MCF 10A (cell line): ENCODE measurements around the gene C10orf105. TPM values are rescaled to one million over a fixed set of nuclear protein-coding genes. Genes with fewer than 3 reads are reported as not detected.

Experiments used
- BruUV-seq: library from RNA; stranded (reverse); fragments of 400-500 nt; replicated peaks from 2 replicates; lab custom pipeline; 2021; lab: Mats Ljungman, UMichigan
- CTCF ChIA-PET: fragments of 300-600 bp; sonication (Branson Sonifier 250); formaldehyde crosslinking; extraction: SDS; loops from one replicate; lab custom pipeline; 2021; ENCODE audit warnings: antibody characterized with exemption, inconsistent platforms; lab: Yijun Ruan, JAX
- POLR2A ChIA-PET: fragments of 300-600, 350-650 bp; sonication (Branson Sonifier 250); formaldehyde crosslinking; extraction: SDS; loops from one replicate; lab custom pipeline; 2020; ENCODE audit warnings: antibody characterized with exemption, inconsistent platforms; lab: Yijun Ruan, JAX
- DNase-seq: peaks from one replicate; pipeline ENCODE4 v3.0.0-alpha.2; 2018; ENCODE audit not compliant: unreplicated experiment
- H3K27ac Mint-ChIP-seq: one replicate; pipeline ENCODE4 v1.8.0; 2022; ENCODE audit warnings: mild to moderate bottlenecking, low read depth, mixed read lengths; ENCODE audit not compliant: unreplicated experiment
- H3K27me3 Mint-ChIP-seq: one replicate; pipeline ENCODE4 v1.8.0; 2022; ENCODE audit warnings: mixed read lengths; ENCODE audit not compliant: insufficient read depth, unreplicated experiment
- H3K36me3 Mint-ChIP-seq: one replicate; pipeline ENCODE4 v1.8.0; 2022; ENCODE audit warnings: mild to moderate bottlenecking, moderate library complexity, mixed read lengths; ENCODE audit not compliant: insufficient read depth, unreplicated experiment
- H3K4me1 Mint-ChIP-seq: one replicate; pipeline ENCODE4 v1.8.0; 2022; ENCODE audit warnings: mixed read lengths; ENCODE audit not compliant: insufficient read depth, unreplicated experiment
- H3K4me3 Mint-ChIP-seq: one replicate; pipeline ENCODE4 v1.8.0; 2022; ENCODE audit warnings: mild to moderate bottlenecking, moderate library complexity, mixed read lengths; ENCODE audit not compliant: unreplicated experiment
- H3K9me3 Mint-ChIP-seq: one replicate; pipeline ENCODE4 v1.8.0; 2022; ENCODE audit warnings: mixed read lengths; ENCODE audit not compliant: unreplicated experiment
- intact Hi-C: fragments of 100-400 bp; cut with micrococcal nuclease; formaldehyde crosslinking; loops from 2 replicates; pipeline ENCODE4 v1.14.1; 2022
- total RNA-seq: library from RNA; stranded (reverse); gene quantifications from 2 replicates; pipeline ENCODE4 v1.2.3, GENCODE V29; 2022
- TF ChIP-seq, protein P1 (sequence below): fragments of 200-600 bp; IDR thresholded peaks from one replicate; pipeline ENCODE4 v1.8.0; 2022; ENCODE audit warnings: antibody characterized with exemption, mild to moderate bottlenecking; ENCODE audit not compliant: unreplicated experiment

The C10orf105 gene
- total RNA-seq, 1 experiment from 2014 or later: not detected

- Mint-ChIP-seq H3K27me3 (no peaks in the 10 kb centered on the region), H3K36me3 (no peaks in the 10 kb centered on the region), H3K27ac (peak overlapping the region; percentile 93), H3K4me3 (no peak overlapping the region), H3K4me1 (peaks cover 23% of the 10 kb centered on the region), H3K9me3 (no peaks in the 10 kb centered on the region)
- TF ChIP-seq, protein P1, sequence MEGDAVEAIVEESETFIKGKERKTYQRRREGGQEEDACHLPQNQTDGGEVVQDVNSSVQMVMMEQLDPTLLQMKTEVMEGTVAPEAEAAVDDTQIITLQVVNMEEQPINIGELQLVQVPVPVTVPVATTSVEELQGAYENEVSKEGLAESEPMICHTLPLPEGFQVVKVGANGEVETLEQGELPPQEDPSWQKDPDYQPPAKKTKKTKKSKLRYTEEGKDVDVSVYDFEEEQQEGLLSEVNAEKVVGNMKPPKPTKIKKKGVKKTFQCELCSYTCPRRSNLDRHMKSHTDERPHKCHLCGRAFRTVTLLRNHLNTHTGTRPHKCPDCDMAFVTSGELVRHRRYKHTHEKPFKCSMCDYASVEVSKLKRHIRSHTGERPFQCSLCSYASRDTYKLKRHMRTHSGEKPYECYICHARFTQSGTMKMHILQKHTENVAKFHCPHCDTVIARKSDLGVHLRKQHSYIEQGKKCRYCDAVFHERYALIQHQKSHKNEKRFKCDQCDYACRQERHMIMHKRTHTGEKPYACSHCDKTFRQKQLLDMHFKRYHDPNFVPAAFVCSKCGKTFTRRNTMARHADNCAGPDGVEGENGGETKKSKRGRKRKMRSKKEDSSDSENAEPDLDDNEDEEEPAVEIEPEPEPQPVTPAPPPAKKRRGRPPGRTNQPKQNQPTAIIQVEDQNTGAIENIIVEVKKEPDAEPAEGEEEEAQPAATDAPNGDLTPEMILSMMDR: no peak
- no TSS peak for BruUV-seq
- ChIA-PET POLR2A (interaction anchor here (1.0 to 3.8 kb wide), 3 partner anchors 14 to 52 kb away, joined by 3 to 19 read pairs (median 3); no protein-coding TSS in a partner anchor), CTCF (interaction anchor here (0.6 to 1.0 kb wide), 3 partner anchors 18 to 1333 kb away, joined by 3 read pairs; no protein-coding TSS in a partner anchor)
- no peak for DNase-seq
- intact Hi-C loops: loop anchor here (5.0 kb wide), 2 partner anchors 58 to 98 kb away; partner anchors contain the start of gene VSIR
Measured at GRCh38 chr10:71714592-71714991, 5.0 kb downstream of the C10orf105 start.

- intact Hi-C loops: loop anchor here (5.0 kb wide), 2 partner anchors 58 to 98 kb away; partner anchors contain the start of gene VSIR
- Mint-ChIP-seq H3K27me3 (no peaks in the 10 kb centered on the region), H3K36me3 (no peaks in the 10 kb centered on the region), H3K4me3 (peak overlapping the region; percentile 41), H3K4me1 (peaks cover 23% of the 10 kb centered on the region), H3K27ac (peak overlapping the region; percentile 93), H3K9me3 (no peaks in the 10 kb centered on the region)
- BruUV-seq: no TSS peak
- DNase-seq: no peak
- POLR2A ChIA-PET: interaction anchor here (0.6 to 3.8 kb wide), 7 partner anchors 15 to 505 kb away, joined by 3 to 19 read pairs (median 5); partner anchors contain the start of genes SLC29A3 and VSIR
- CTCF ChIA-PET: interaction anchor here (0.9 to 1.7 kb wide), 6 partner anchors 12 to 330 kb away, joined by 3 to 7 read pairs (median 4); partner anchors contain the start of gene VSIR
- TF ChIP-seq, protein P1: no peak
Measured at GRCh38 chr10:71714031-71714410, 5.6 kb downstream of the C10orf105 start.

- Mint-ChIP-seq H3K27ac (peak overlapping the region; percentile 93), H3K36me3 (no peaks in the 10 kb centered on the region), H3K4me3 (peak overlapping the region; percentile 41), H3K27me3 (no peaks in the 10 kb centered on the region), H3K9me3 (no peaks in the 10 kb centered on the region), H3K4me1 (peaks cover 23% of the 10 kb centered on the region)
- TSS peak; percentile 47 for BruUV-seq
- intact Hi-C loops: loop anchor here (5.0 kb wide), 2 partner anchors 59 to 99 kb away; partner anchors contain the start of gene VSIR
- POLR2A ChIA-PET: interaction anchor here (0.6 to 3.8 kb wide), 8 partner anchors 15 to 506 kb away, joined by 3 to 19 read pairs (median 4); partner anchors contain the start of genes SLC29A3 and VSIR
- TF ChIP-seq, protein P1: no peak
- CTCF ChIA-PET: interaction anchor here (0.9 to 3.1 kb wide), 6 partner anchors 12 to 399 kb away, joined by 3 to 14 read pairs (median 4); partner anchors contain the start of gene VSIR
- DNase-seq: peak; percentile 97
Measured at GRCh38 chr10:71713135-71714030, 6.2 kb downstream of the C10orf105 start.
